CD4-positive, alpha-beta T cell treated with Interleukin-15 for 4 hours (primary cell): ENCODE results near the gene BRSK2.

Experiments used
- DNase-seq: peaks from one replicate; pipeline ENCODE4 v3.0.0-alpha.2; 2020; ENCODE audit warnings: low spot score

The BRSK2 gene

DNA sequence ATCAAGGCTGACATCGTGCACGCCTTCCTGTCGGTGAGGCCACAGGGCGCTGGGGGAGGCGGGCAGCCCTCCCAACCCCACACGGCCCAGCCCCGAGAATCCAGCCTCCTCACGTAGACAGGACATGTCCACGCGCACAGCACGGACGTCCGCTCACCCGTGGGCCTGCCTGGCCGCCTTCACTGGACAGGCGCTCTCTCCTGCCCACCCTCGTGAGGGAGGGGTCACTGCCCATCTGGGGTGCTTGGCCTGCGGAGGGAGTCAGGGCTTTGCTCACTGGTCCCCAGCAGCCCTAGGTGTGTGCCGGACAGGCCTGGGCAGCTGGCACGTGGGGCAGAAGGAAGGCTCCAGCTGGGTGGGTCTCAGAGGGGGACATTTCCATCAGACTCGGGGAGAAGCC is 64.8 kb downstream of the BRSK2 start:
- no peak for DNase-seq

DNA sequence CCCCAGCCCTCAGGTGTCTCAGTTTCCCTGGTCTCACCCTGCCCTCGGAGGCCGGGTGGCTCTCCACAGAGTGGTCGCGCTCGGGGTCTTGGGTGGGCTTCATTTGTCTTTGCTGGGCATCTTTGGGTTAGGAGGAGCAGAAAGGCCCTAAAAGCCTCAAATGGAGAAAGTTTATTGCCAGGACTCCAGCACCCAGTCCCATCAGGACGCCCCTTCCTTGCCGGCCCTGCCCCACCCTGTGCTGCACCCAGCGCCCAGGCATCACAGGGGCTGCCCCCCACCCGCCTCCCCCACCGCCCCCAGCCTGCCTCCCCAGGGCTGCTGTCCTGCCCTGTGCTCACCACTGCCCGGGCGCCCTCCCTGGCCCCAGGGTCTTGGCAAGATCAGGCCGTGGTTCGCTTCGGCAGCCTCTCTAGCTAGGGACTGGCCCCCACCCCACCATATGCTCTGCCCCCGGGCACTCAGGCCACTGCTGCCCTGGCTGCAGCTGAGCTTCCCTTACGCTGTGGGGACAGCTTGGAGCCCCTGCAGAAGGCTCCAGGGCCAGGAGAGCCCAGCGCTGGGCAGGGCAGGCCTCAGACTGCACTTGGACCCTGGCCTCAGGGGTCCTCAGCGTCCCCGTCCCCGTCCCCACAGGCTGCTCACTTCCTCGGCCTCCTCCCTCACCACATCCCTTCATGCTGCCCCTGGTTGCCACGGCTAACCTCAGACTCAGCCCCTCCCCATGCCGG is 65.5 kb downstream of the BRSK2 start:
- DNase-seq = no peak

DNA sequence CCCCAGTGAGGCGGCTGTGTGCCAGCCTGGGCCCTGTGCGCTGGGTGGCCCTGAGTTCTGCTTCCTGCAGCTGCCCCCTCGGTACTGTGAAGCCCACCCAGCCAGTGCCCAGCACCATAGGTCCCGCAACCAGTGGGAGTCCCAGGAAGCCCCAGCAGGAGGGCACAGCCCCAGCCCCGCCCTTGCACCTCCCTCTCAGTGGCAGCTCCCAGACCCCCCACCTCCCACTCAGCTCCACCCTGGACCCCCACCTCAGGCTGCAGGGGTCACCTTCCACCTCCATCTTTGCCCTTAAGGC is 66.0 kb downstream of the BRSK2 start:
- no peak for DNase-seq

DNA sequence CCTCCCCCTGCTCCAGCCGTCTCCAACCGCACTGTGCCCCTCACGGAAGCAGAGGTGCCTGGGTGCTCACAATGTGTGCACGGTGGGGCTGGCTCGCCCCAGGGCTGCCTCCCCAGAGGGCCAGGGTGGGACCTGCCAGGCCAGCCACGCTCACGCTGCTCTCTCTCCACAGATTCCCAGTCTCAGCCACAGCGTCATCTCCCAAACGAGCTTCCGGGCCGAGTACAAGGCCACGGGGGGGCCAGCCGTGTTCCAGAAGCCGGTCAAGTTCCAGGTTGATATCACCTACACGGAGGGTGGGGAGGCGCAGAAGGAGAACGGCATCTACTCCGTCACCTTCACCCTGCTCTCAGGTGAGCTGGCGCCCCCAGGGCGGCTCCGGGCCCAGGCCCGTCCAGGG is 66.4 kb downstream of the BRSK2 start:
- no peak for DNase-seq

DNA sequence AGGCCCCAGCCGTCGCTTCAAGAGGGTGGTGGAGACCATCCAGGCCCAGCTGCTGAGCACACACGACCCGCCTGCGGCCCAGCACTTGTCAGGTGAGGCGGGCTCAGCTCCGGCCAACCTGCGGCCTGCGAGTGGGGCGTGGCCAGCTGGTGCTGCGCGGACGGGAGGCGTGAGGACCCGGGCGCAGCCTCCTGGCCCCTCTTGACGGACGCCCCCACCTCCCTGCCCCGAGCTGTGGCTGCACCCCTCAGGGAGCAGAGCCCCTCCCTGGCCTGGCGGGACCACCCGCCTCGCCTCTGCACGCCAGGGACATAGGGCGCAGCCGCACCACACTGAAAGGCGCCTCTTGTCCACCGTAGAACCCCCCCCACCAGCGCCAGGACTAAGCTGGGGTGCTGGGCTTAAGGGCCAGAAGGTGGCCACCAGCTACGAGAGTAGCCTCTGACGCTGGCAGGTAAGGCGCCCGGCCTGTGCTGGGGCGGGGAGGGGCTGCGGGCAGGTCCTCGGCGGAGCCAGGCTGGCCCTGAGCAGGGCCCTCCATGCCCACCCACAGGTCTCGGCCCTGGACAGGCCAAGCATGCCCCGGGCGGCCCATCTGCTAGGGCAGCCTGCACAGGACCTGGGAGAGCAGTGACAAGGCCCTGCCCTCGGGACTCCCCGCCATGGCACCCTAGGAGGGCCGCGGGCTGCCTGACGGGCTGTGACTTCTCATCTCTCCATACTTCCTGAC is 67.0 kb downstream of the BRSK2 start:
- no peak for DNase-seq

DNA sequence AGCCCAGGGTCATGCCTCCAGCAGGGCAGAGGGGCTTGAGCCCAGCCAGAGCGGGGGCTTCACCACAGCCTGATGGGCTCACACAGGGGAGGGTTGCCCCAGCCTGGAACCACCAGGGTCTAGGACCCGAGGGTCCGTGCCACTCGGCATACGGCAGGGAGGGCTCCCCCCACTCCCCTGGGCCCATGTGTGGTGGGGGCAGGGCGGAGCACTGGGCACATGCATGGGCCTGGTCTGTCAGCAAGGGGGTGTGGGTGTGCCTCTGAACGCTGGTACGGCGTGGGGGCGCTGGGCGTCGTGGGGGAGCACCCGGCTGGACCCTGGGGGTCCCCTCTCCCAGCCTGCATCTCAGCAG is 67.6 kb downstream of the BRSK2 start:
- no peak for DNase-seq

DNA sequence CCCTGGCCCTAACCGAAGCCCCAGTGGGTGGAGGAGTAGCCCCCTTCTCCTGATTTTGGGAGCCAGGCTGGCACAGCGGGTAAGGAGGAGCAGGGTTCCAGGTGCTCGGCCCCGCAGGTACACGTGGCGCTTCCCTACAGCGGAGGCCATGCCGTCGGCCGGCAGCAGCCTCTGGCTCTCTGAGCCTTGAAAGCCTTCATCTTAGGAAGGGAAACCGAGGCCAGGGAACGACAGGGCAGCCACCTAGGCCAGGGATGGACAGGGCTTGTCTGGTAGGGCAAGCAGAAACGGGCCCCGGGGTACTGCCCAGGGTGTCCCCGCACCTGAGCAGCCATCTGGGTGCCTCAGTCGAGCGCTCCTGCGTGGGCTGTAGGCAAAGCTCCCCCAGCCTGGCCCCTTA is 68.1 kb downstream of the BRSK2 start:
- DNase-seq = no peak

DNA sequence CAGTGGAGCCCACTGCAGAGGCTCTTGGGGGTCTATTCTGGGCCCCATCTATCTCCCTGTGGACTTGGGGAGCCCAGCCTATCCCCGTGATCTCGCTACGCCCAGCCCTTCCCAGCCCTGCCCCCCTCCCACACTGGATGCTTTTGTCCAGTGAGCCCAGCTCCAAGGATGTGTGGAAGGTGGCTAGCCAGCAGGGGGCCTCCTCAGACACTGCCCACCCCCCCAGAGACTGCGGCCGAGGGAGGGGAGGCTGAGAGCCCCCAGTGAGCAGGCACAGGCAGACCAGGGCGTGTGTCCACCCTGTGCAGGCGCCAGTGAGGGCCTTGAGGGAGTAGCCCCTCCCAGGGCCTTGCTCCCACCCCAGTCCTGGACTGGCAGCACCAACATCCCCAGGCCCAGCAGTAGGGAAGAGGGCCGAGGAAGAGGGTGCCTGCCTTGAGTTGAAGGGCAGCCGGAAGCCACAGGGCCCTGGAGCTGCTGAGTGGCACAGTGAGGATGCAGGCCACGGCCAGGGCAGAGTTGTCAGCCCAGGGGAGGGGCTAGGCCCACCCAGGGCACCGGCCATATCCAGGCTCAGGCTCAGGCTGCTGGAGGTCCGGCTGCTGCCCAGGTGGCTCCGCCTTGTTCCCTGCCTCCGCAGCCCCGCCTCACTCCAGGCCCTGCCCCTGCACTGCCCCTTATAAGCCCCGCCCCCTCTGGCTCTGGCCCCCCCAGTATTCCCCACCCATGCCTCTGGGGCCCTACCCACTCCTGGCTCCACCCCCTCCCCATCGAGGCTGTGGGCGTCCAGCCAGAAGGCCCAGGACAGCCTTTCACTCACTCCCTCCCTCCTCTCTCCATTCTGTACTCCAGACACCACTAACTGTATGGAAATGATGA is 68.8 kb downstream of the BRSK2 start:
- no peak for DNase-seq

DNA sequence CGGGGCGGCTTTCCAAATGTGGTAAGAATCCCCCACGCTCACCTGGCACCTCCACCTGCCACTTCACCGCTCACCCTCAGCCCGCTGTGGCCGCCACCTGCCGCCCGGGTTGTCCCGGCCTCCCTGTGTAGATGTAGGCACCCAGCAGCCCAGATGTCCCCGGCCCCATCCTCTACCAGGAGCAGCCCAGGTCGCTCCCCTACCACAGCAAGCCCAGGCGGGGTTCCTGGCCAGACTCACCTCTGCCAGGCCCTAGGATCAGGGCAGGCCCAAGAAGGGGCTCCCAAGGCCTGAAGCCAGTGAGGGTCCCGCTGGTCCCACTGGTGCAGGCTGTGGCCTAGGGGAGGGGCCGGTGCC is 69.5 kb downstream of the BRSK2 start:
- DNase-seq = no peak

DNA sequence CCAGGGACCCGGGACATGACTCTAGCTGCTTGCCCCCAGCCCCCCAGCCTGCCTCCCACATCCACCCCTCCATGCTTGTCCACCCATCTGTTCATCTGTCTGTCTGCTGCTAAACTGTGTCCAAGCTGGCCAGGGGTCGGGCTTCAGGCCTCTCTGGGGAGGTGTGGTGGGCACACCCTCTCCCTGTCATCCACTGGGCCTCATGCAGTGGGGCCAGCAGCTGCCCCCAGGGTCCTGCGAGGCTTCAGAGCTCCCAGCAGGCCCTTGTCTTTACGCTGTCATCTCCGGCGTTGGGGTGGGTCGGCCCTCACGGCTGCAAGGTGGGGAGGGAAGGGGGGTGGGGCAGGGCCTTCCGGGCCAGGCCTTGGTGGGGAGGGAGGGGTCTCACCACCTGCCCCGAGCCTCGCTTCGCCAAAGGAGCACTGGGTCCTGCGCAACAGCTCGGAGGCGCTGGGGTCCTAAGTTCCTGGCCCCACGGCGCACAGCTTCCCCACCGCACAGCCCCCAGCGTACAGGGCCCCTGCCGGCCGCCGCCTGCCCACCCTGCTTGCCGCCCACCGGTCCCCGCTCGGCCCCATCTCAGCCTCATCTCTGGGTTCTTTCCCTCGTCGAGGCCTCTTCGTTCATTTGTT is 70.1 kb downstream of the BRSK2 start:
- DNase-seq = no peak

DNA sequence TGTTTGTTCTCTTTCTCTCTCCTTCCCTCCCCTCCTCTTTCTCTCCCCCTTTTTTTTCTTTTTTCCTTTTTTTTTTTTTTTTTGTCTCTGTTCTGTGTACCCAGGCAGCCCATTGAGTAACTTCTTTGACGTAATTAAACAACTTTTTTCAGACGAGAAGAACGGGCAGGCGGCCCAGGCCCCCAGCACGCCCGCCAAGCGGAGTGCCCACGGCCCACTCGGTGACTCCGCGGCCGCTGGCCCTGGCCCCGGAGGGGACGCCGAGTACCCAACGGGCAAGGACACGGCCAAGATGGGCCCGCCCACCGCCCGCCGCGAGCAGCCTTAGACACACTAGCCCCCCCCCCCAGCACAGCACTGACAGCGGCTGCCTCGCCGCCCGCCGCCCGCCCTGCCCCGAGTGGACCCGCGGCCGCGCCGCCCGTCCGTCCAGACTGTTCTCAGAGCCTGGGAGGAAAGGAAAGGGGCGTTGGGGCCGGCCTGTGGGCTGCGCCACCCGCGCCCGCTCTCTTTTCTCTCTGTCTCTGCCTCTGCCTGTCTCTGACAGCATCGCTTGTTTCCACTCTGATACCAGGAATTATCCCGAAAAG is 70.8 kb downstream of the BRSK2 start:
- DNase-seq = no peak

DNA sequence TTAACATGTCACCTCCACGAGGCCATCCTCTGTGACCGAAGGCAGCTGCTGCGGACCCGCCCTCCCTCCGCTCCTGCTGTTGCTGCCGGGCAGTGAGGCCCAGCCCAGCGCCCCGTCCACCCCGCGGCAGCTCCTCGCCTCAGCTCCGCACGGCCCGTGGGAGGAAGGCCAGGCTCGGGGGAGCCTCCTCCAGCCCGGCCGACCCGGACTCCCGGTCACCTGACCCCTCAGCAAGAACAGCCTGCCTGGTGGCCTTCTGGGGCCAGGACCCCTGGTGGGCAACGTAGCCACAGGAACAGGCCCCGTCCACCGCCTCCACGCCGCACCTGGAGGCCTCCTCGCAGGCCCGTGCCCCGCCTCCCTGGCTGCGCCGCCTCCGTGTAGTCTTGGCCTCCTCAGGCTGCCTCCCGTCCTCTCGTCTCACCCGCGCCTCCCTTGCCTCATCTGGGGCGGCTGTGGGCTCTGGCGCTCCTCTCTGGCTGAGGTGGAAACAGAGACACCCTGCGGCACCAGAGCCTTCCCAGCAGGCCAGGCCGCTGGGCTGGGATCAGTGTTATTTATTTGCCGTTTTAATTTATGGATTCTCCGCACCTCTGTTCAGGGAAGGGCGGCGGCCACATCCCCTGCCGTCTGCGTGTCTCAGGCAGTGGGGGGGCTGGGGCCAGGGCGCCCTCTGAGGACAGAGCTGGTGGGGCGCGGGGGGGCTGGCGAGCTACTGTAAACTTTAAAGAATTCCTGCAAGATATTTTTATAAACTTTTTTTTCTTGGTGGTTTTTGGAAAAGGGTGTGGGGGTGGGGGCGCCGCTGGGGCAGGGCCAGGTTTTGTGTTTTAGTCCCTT is 71.5 kb downstream of the BRSK2 start:
- DNase-seq = no peak

DNA sequence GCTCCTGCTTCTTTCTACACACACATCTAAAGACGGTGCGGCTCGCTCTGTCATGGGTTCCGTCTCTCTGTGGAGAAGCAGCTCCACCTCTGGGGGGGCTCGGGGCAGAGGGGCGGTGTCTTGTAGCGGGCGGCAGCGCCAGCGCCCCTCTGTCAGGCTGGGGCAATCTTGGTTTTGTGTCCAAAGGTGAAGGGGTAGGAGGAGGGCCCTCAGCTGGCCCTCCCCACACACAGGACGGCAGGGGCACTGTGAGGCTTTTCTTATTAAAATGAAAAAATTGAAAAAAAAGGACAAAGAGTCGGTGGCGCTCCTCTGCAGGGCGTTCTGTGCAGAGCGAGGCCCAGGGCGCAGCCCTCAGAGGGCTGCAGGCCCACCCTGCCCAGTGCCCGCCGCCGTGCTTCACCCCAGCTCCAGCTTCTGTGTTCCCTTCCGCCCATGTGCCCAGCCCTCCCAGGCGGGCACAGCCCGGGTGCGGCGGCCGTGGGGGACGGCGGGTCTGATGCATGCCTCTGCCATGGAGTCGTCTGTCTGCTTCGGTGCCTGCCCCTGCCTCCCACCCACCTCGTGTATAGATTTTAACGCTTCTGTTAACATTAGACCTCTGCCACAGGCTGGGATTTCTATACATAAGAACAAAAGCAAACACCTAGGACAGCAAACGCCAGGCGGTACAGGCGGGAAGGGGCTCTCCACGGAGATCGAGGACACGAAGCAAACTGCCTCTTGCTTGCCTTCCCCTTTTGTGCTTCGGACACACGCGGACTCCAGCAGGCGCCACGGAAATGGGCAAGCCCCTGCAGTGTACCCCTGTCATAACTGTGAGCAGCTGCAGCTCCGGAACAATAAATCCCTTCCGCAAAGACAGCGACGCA is 72.3 kb downstream of the BRSK2 start:
- no peak for DNase-seq

DNA sequence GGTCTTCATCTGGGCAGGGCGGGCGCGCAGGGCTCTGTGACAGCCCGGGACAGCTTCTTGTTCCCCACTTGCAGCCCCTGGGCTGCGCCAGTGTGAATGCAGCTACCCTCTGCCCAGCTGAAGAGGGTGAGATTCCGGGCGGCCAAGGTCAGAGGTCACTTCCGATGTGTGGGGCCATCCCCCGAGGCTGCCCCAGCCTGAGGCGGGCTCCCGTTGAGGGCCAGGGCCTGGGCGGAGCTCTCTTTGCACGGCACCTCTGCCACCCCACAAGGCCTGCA is 72.9 kb downstream of the BRSK2 start:
- DNase-seq = no peak

DNA sequence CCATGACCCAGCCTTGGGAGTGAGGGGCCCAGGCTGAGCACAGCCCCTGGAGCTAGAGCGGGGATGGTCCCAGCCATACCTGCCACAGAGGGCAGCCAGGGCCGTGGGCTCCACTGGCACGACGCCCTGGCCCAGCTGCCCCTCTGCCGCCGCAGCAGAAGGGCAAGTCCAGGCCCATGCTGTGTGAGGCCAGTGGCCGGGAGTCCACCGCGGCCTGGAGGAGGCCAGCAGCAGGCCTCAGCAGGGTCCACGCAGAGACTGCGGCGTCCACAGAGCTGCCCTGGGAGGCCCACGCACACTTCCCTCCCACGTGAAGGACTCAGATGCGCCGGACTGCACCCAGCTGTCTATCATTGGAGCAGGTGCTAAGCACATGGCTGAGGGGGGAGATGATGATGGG is 73.3 kb downstream of the BRSK2 start:
- no peak for DNase-seq

DNA sequence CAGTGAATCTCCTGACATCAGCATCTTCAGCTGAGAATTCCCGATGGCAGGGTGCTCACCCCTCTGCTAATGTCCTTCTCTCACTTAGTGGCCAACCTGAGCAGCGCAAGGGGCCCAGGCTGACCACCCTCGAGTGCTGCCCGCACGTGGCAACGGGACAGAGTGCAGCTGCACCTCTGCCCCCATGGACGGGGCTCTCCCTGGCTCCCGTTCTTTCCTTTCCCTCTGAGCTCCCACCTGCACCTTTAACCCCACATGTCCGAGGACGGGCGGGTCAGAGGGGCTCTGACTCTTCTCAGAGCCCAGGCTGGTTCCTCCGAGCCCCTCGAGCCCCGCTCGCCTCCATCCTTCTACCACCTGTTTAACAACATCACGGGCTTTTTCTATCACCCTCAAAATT is 77.0 kb downstream of the BRSK2 start:
- DNase-seq = no peak

DNA sequence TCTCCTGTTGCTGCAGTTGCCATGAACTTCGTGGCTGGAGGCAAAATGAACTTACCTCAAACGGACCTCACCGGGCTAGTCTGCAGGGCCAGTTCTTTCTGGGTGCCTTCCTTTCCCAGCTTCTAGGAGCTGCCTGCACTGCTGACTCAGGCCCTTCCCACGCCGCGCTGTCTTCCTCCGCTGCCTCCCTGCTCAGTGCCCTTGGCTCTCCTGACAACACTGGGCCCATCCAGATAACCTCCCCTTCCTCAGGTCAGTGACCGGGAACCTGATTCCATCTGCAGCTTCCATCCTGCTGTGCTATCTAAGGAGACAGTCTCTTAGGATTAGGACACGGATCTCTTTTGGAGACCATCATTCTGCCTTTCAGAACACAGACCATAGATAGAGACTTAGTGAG is 77.5 kb downstream of the BRSK2 start:
- DNase-seq = no peak

DNA sequence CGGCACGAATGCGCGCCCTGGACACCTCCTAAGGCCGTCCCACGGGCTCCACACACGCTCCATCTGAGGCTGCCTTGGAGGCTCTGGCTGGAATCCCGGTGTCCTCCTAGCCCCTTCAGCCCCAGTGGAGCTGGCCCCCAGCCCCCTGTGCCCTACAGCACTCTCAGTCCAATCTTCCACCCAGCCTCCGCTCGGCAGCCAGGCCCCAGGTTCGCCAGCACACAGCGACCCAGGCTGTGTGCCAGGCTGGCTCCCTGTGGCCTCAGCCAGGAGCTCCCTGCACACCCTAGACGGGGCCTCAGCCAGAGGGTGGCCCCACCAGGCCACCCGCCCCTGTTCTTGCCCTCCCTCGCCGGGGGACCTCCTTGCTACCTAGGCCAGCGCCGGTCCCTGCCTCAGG is 78.3 kb downstream of the BRSK2 start:
- no peak for DNase-seq

DNA sequence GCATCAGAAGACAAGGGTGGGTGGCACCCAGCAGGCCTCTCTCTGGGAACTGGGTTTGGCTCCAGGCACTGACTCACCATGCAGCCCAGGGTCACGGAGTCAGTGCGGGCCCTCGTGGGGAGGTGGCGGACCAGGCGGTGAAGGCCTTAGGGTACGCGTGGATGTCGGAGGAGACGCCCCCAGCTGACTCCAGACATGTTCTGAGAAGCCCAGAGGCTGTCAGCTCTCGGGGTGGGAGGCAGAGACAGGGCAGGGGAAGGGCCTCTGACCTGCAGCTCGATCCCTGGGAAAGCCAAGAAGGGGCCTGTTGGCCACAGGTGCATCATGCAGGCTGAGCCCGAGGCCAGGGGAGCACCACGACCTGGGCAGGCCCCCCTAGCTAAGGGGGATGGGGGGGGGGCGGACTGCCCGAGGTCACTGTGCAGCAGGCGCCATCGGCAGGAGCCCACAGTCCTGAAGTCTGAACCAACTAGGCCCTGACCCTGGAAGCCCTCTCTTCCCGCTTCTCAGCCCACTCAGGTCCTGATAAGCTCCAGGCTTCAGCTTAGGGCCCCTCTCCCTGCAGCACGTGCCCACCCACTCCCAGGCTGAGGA is 78.8 kb downstream of the BRSK2 start:
- no peak for DNase-seq

DNA sequence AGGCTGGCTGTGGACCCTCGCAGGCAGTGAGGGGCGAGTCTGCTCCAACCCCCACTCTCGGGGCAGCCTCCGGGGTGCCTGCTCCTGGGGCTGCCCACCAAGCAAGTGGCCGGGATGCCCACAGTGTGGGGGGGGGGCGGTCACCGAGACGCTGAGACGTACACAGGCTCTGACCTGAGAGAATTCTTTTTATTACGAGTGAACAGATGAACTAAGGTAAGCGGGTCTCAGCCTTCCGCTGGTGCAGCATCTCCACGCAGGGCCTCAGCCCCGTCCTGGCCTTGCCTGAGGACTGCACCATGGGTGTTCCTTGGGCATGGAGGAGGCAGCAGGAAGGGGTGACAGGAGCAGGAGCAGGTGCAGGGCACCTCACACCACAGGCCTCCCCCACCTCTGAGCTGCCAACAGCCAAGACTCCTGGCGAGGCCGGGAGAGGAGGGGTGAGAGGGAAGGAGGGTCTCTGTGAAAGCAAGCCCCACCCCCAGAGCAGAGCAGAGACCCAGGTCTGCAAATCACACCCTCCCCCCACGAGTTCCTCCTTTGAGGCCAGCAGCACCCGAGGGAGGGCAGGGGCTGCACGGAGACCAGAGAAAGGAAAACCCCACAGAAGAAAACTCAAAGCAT is 79.7 kb downstream of the BRSK2 start:
- DNase-seq = no peak
